Measurements from ENCODE around the gene SMIM24. TPM values are rescaled to one million over a fixed set of nuclear protein-coding genes. Genes with fewer than 3 reads are reported as not detected.

SMIM24 gene
- total and polyA plus RNA-seq, 11 donors: 0.15 TPM; not detected in 10

DNA sequence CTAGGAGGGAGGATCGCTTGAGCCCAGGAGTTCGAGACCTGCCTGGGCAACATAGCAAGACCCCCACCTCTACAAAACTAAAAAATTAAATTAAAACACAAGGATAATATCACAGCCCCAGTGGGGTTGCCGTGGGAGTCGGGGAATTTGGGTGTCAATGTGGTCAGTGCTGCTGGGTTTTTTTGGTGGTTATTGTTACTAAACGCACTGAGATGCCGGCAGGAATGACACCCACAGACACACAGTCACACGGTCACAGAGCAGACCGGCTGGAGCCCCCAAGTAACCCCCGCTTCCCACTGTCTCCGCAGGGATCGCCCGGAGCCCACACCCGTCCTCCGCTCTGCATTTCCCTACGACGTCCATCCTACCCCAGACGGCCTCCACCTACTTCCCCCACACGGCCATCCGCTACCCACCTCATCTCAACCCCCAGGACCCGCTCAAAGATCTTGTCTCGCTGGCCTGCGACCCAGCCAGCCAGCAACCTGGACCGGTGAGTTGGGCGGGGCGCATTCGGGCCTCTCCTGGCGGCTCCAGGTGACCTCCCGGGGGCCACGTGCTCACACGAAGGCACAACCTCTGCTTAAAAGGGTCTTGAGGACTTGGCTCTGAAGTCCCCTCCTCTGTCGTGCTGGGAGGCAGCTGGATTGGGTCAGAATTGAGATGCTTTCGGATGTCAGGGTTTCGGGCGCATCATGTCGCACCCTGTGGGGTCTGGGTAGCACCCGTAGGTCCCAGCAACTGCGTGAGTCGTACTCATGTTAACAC is 28.0 kb downstream of the SMIM24 start:
- no peak overlapping the region for H3K4me3 ChIP-seq
- no peak for DNase-seq
- no peak for ATAC-seq

DNA sequence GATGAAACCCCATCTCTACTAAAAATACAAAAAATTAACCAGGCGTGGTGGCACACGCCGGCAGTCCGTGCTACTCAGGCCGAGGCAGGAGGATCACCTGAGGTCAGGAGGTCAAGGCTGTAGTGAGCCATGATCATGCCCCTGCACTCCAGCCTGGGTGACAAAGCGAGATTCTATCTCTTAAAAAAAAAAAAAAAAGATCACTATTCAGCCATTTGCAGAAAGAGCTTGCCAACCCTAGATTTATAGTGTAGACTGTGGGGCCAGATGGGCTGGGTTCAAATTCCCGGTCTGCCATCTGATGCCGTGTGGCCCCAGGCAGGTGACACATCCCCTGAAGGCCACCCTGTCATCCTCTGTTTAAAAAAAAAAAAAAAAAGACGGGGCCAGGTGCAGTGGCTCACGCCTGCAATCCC is 28.9 kb downstream of the SMIM24 start:
- WGBS, 4 donors: 82 to 84% (median 82%) methylated on average over 10 of the region's 10 CpGs
- Histone ChIP-seq H3K4me1 (peaks cover 0 to 19% (median 11%) of the 10 kb centered on the region in 12 donors), H3K4me3 (no peak overlapping the region), H3K36me3 (peaks cover 3 to 92% (median 79%) of the 10 kb centered on the region in 9 donors), H3K9me3 (no peaks in the 10 kb centered on the region), H3K27me3 (no peaks in the 10 kb centered on the region), H3K27ac (peak overlapping the region; percentile 9 to 92 (median 85))
- TF ChIP-seq, protein P1, sequence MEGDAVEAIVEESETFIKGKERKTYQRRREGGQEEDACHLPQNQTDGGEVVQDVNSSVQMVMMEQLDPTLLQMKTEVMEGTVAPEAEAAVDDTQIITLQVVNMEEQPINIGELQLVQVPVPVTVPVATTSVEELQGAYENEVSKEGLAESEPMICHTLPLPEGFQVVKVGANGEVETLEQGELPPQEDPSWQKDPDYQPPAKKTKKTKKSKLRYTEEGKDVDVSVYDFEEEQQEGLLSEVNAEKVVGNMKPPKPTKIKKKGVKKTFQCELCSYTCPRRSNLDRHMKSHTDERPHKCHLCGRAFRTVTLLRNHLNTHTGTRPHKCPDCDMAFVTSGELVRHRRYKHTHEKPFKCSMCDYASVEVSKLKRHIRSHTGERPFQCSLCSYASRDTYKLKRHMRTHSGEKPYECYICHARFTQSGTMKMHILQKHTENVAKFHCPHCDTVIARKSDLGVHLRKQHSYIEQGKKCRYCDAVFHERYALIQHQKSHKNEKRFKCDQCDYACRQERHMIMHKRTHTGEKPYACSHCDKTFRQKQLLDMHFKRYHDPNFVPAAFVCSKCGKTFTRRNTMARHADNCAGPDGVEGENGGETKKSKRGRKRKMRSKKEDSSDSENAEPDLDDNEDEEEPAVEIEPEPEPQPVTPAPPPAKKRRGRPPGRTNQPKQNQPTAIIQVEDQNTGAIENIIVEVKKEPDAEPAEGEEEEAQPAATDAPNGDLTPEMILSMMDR (IDR thresholded peaks at IDR 0.05): no peak
- no peak for TF ChIP-seq POLR2A (IDR thresholded peaks at IDR 0.05)
- DNase-seq: no peak
- peak in 1 of 4 donors; percentile 2 for ATAC-seq
- intact Hi-C loops (cut with DNase I): no loop called here

More for the DNA sequence above, 28.0 kb downstream of the SMIM24 start:
- intact Hi-C loops (cut with DNase I): no loop called here
- no peaks in the 10 kb centered on the region for H3K9me3 ChIP-seq
- peaks cover 3 to 91% (median 77%) of the 10 kb centered on the region in 9 donors for H3K36me3 ChIP-seq
- 92 to 95% (median 93%) methylated on average over 35 to 38 of the region's 38 CpGs for WGBS, 4 donors
- peaks cover 2 to 28% (median 17%) of the 10 kb centered on the region in 12 donors for H3K4me1 ChIP-seq
- TF ChIP-seq, protein P1 (IDR thresholded peaks at IDR 0.05): no peak
- no peak for TF ChIP-seq POLR2A (IDR thresholded peaks at IDR 0.05)
- no peaks in the 10 kb centered on the region for H3K27me3 ChIP-seq
- peak overlapping the region in 6 of 12 donors; percentile 82 to 92 (median 86) for H3K27ac ChIP-seq

DNA sequence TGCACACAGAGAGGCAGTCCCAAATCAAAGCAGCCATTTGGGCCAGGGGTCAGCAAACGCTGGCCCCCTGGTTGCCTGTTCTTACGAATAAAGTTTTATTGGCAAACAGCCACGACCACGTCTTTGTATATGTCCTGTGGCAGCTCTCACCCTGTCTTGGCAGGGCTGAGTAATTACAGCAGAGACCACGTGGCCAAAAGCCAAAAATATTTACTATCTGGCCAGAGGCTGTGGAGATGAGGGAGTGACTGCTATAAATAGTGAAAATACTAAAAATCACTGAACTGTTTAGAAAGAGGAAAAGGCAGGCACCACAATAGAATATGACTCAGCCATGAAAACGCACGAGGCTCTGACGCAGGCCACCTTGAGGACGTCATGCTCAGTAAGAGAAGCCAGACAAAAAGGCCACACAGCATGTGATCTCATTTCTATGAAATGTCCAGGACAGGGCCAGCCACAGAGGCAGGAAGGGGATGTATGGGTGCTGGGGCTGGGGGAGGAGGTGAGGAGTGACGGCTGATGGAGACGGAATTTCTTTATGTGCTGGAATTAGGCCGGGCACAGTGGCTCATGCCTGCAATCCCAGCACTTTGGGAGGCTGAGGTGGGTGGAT is 29.4 kb downstream of the SMIM24 start:
- 14 to 22% (median 17%) methylated on average over 12 of the region's 12 CpGs for WGBS, 4 donors
- H3K4me1 ChIP-seq: peaks cover 0 to 22% (median 11%) of the 10 kb centered on the region in 12 donors
- peaks cover 3 to 92% (median 79%) of the 10 kb centered on the region in 9 donors for H3K36me3 ChIP-seq
- no peak for TF ChIP-seq POLR2A (IDR thresholded peaks at IDR 0.05)
- TF ChIP-seq, protein P1 (IDR thresholded peaks at IDR 0.05): no peak
- H3K27me3 ChIP-seq: no peaks in the 10 kb centered on the region
- no peaks in the 10 kb centered on the region for H3K9me3 ChIP-seq
- ATAC-seq: peak; percentile 82 to 95 (median 94)
- no peak overlapping the region for H3K4me3 ChIP-seq
- intact Hi-C loops (cut with DNase I): no loop called here
- H3K27ac ChIP-seq: peak overlapping the region; percentile 9 to 92 (median 85)
- DNase-seq: peak in 4 of 5 donors; percentile 60 to 94 (median 78)

Measured in heart left ventricle (tissue), 16 donors.